GM12878 (cell line): ENCODE measurements around the gene RAD52. TPM values are rescaled to one million over a fixed set of nuclear protein-coding genes. Genes with fewer than 3 reads are reported as not detected.
A peak's percentile ranks its signal among the peaks of the same experiment; 100 is the strongest.

Experiments used
- ATAC-seq: fragments of 200-7000 bp; cut with Tn5 transposase; 3 replicates; pipeline ENCODE4 v1.9.1; 2020; ENCODE audit warnings: mild to moderate bottlenecking, moderate library complexity
- BruUV-seq: library from RNA; stranded (reverse); fragments of 400-500 nt; replicated peaks from 2 replicates; lab custom pipeline; 2021; lab: Mats Ljungman, UMichigan
- CTCF ChIA-PET: fragments of 300-600 bp; sonication (Branson Sonifier 250); formaldehyde crosslinking; extraction: SDS; loops from one replicate; lab custom pipeline; 2021; ENCODE audit warnings: inconsistent platforms; lab: Yijun Ruan, JAX
- POLR2A ChIA-PET: fragments of 350-600 bp; formaldehyde crosslinking; extraction: SDS; loops from one replicate; lab custom pipeline; 2021; ENCODE audit warnings: inconsistent platforms; lab: Charles Lee
- RAD21 ChIA-PET: fragments of 300-600 bp; sonication (Branson Sonifier 250); formaldehyde crosslinking; loops from one replicate; lab custom pipeline; 2023; ENCODE audit warnings: antibody characterized with exemption; ENCODE audit not compliant: unreplicated experiment; lab: Charles Lee
- SMC1A ChIA-PET: fragments of 300-600 bp; sonication (Branson Sonifier 250); formaldehyde crosslinking; loops from one replicate; lab custom pipeline; 2023; ENCODE audit not compliant: unreplicated experiment, uncharacterized antibody; lab: Charles Lee
- DNase-seq: peaks from one replicate; pipeline ENCODE4 v3.0.0-alpha.2; 2011; ENCODE audit warnings: low read depth, low spot score
- FAIRE-seq: peaks from 3 replicates; lab custom pipeline; 2011; peaks lifted over from hg19 to GRCh38; lab: Jason Lieb, UNC
- H2AFZ ChIP-seq: 2 replicates; pipeline ENCODE4 v1.6.0; 2011; ENCODE audit warnings: low read depth, low read length, control low read depth; ENCODE audit not compliant: control insufficient read depth
- H3K27ac ChIP-seq: 2 replicates; pipeline ENCODE4 v1.5.1; 2011; ENCODE audit warnings: control low read depth; ENCODE audit not compliant: control insufficient read depth, insufficient read depth
- H3K27me3 ChIP-seq, 2 experiments: replicated peaks in 1 of 2; 2 replicates each; pipeline versions ENCODE4 v1.6.0 to v1.6.1; 2011; ENCODE audit warnings: low read length in 1 of 2; ENCODE audit not compliant: control insufficient read depth in 2 of 2, insufficient read depth in 2 of 2
- H3K36me3 ChIP-seq, 2 experiments: 2 replicates each; pipeline ENCODE4 v1.5.1; 2011; ENCODE audit warnings: low read length in 1 of 2; ENCODE audit not compliant: control insufficient read depth in 2 of 2, insufficient read depth in 2 of 2
- H3K4me1 ChIP-seq: 2 replicates; pipeline ENCODE4 v1.6.1; 2011; ENCODE audit warnings: mild to moderate bottlenecking, low read length, moderate library complexity, mixed read lengths; ENCODE audit not compliant: control insufficient read depth, insufficient read depth
- H3K4me2 ChIP-seq: 2 replicates; pipeline ENCODE4 v1.6.0; 2011; ENCODE audit warnings: control low read depth; ENCODE audit not compliant: control insufficient read depth, insufficient read depth
- H3K4me3 ChIP-seq: fragments of 200-600 bp; sonication (generic); 2 replicates; pipeline ENCODE4 v1.5.1; 2016
- H3K79me2 ChIP-seq: 2 replicates; pipeline ENCODE4 v1.6.0; 2011; ENCODE audit warnings: low read length; ENCODE audit not compliant: control insufficient read depth, insufficient read depth
- H3K9ac ChIP-seq: 2 replicates; pipeline ENCODE4 v1.8.0; 2011; ENCODE audit warnings: low read length, control low read depth, mixed read lengths; ENCODE audit not compliant: control insufficient read depth, insufficient read depth
- H3K9me3 ChIP-seq: replicated peaks from 3 replicates; pipeline ENCODE4 v1.5.1; 2011; ENCODE audit warnings: mild to moderate bottlenecking, low read length; ENCODE audit not compliant: control insufficient read depth, insufficient read depth
- H4K20me1 ChIP-seq: 2 replicates; pipeline ENCODE4 v1.6.0; 2011; ENCODE audit not compliant: control insufficient read depth, insufficient read depth
- BCLAF1 ChIP-seq: fragments of 450-650 bp; IDR thresholded peaks from 2 replicates; pipeline ENCODE4 v1.6.1; 2017; ENCODE audit warnings: antibody characterized with exemption, mild to moderate bottlenecking, moderate library complexity
- EP300 ChIP-seq, 2 experiments: fragments of 150-350 bp in 1 of 2; IDR thresholded peaks; 2 replicates each; pipeline ENCODE4 v1.6.1; 2011 to 2012; ENCODE audit warnings: low read depth in 2 of 2, low read length in 2 of 2, borderline replicate concordance in 1 of 2, improper control_type of control experiment in 1 of 2, inconsistent platforms in 1 of 2; ENCODE audit not compliant: control insufficient read depth in 1 of 2
- MXI1 ChIP-seq: fragments of 150-350 bp; IDR thresholded peaks from 2 replicates; pipeline ENCODE4 v1.6.1; 2011; ENCODE audit warnings: low read depth, mild to moderate bottlenecking, inconsistent platforms, low read length, improper control_type of control experiment
- POLR2AphosphoS5 ChIP-seq: IDR thresholded peaks from 2 replicates; pipeline ENCODE4 v1.6.1; 2011; ENCODE audit warnings: mild to moderate bottlenecking, low read length, inconsistent platforms
- SPI1 ChIP-seq: IDR thresholded peaks from 2 replicates; pipeline ENCODE4 v1.6.1; 2011; ENCODE audit warnings: low read depth, mild to moderate bottlenecking, low read length, moderate library complexity, borderline replicate concordance; ENCODE audit not compliant: insufficient read depth
- WGBS: methylation state at CpG from one replicate; pipeline ENCODE4 v1.1.6; 2016; ENCODE audit warnings: low lambda C conversion rate; ENCODE audit not compliant: insufficient replicate concordance, insufficient coverage; ENCODE audit errors: missing lambda C conversion rate; 5-methylcytosine and 5-hydroxymethylcytosine counted together
- in situ Hi-C: fragments of 300-500 bp; cut with MboI; formaldehyde crosslinking; loops from 9 replicates; pipeline ENCODE4 v1.14.3; 2018; ENCODE audit warnings: mixed read lengths
- intact Hi-C: fragments of 100-400 bp; cut with micrococcal nuclease; formaldehyde crosslinking; loops from one replicate; pipeline ENCODE4 v1.14.2; 2022; ENCODE audit not compliant: unreplicated experiment
- polyA plus RNA-seq, 11 experiments: library from polyadenylated mRNA; depleted of rRNA in 4 of 11; unstranded in 6 of 11; stranded (reverse) in 5 of 11; fragments of >200 nt; fragmentation: Nextera tagmentation in 4 of 11; fragmentation: Illumina TruSeq in 1 of 11; extraction: Ambion mirVana in 4 of 11; extraction: Trizol in 1 of 11; gene quantifications; 1 replicate in 1 of 11; 2 replicates in 10 of 11; pipeline versions ENCODE4 v1.2.1 to v1.2.3, GENCODE V29; 2011 to 2016; ENCODE audit warnings: inconsistent platforms in 2 of 11, missing spikeins in 2 of 11, low read depth in 1 of 11
- total RNA-seq, 4 experiments: library from RNA; depleted of rRNA in 3 of 4; stranded (reverse); fragments of >200 nt in 3 of 4; fragmentation: Illumina TruSeq in 1 of 4; extraction: Trizol in 1 of 4; gene quantifications; 2 replicates each; pipeline versions ENCODE4 v1.2.1 to v1.2.3, GENCODE V29; 2013 to 2021
- TF ChIP-seq, protein P1 (sequence below): fragments of 450-650 bp; IDR thresholded peaks from 2 replicates; pipeline ENCODE4 v1.6.1; 2016; ENCODE audit warnings: mild to moderate bottlenecking

The RAD52 gene
- total and polyA plus RNA-seq, 10 of the 15 experiments (the other 5 are each of a cell fraction or from before 2014, with no cell fraction given) = 2.0 to 15.7 (median 8.9) TPM

- H3K79me2 ChIP-seq = no peaks in the 10 kb centered on the region
- H3K4me2 ChIP-seq = no peak overlapping the region
- CTCF ChIA-PET = interaction anchor here (1.1 to 1.6 kb wide), 2 partner anchors 31 to 35 kb away, joined by 3 to 4 read pairs; partner anchors contain the start of gene RAD52
- in situ Hi-C loops = no loop called here
- no peaks in the 10 kb centered on the region for H3K4me1 ChIP-seq
- no peaks in the 10 kb centered on the region for H3K9me3 ChIP-seq
- no peak overlapping the region for H3K27ac ChIP-seq
- H4K20me1 ChIP-seq = no peaks in the 10 kb centered on the region
- BruUV-seq = no TSS peak
- TF ChIP-seq BCLAF1 (no peak), MXI1 (no peak), EP300 (IDR thresholded peaks at IDR 0.05; ENCODE audit: borderline replicate concordance in 1 of 2, control insufficient read depth in 1 of 2, low read depth in 2 of 2, low read length in 2 of 2) (no peak), POLR2AphosphoS5 (no peak), SPI1 (peak; percentile 13; the same call in 1 of the 2 replicates)
- TF ChIP-seq, protein P1, sequence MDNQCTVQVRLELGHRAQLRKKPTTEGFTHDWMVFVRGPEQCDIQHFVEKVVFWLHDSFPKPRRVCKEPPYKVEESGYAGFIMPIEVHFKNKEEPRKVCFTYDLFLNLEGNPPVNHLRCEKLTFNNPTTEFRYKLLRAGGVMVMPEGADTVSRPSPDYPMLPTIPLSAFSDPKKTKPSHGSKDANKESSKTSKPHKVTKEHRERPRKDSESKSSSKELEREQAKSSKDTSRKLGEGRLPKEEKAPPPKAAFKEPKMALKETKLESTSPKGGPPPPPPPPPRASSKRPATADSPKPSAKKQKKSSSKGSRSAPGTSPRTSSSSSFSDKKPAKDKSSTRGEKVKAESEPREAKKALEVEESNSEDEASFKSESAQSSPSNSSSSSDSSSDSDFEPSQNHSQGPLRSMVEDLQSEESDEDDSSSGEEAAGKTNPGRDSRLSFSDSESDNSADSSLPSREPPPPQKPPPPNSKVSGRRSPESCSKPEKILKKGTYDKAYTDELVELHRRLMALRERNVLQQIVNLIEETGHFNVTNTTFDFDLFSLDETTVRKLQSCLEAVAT = no peak
- POLR2A ChIA-PET = no interaction called here
- intact Hi-C loops = no loop called here
- H3K27me3 ChIP-seq = no peaks in the 10 kb centered on the region
- FAIRE-seq (no peak), ATAC-seq (no peak), DNase-seq (no peak)
- RAD21 ChIA-PET = no interaction called here
- peaks cover 11 to 45% of the 10 kb centered on the region in 2 experiments for H3K36me3 ChIP-seq
- WGBS = 89% methylated on average over 15 of the region's 15 CpGs
- SMC1A ChIA-PET = interaction anchor here (0.9 to 1.3 kb wide), 5 partner anchors 10 to 669 kb away, joined by 3 to 4 read pairs (median 3); no protein-coding TSS in a partner anchor
- H3K4me3 ChIP-seq = no peak overlapping the region
- no peak overlapping the region for H2AFZ ChIP-seq
- no peak overlapping the region for H3K9ac ChIP-seq
Observed at GRCh38 chr12:913919-914698, 35.4 kb downstream of the RAD52 start.
